GM12878 (cell line): Measurements from ENCODE around the gene MAPKAPK3. TPM values are rescaled to one million over a fixed set of nuclear protein-coding genes. Genes with fewer than 3 reads are reported as not detected.

Source experiments
- ATF2 ChIP-seq: IDR thresholded peaks from 2 replicates; pipeline ENCODE4 v1.6.1; 2012; ENCODE audit warnings: low read length, inconsistent platforms
- BCL3 ChIP-seq: IDR thresholded peaks from 2 replicates; pipeline ENCODE4 v1.6.1; 2011; ENCODE audit warnings: borderline replicate concordance, low read depth, mild to moderate bottlenecking, moderate library complexity, low read length; ENCODE audit not compliant: insufficient read depth, poor library complexity, severe bottlenecking
- BCLAF1 ChIP-seq: fragments of 450-650 bp; IDR thresholded peaks from 2 replicates; pipeline ENCODE4 v1.6.1; 2017; ENCODE audit warnings: antibody characterized with exemption, mild to moderate bottlenecking, moderate library complexity
- CEBPZ ChIP-seq: fragments of 150-350 bp; IDR thresholded peaks from 2 replicates; pipeline ENCODE4 v1.6.1; 2016; ENCODE audit warnings: low read depth, low read length
- CREM ChIP-seq: IDR thresholded peaks from 2 replicates; pipeline ENCODE4 v1.6.1; 2014; ENCODE audit warnings: antibody characterized with exemption, low read depth
- DPF2 ChIP-seq: fragments of 450-650 bp; IDR thresholded peaks from 2 replicates; pipeline ENCODE4 v1.6.1; 2017; ENCODE audit warnings: mild to moderate bottlenecking
- E2F8 ChIP-seq: fragments of 450-650 bp; IDR thresholded peaks from 2 replicates; pipeline ENCODE4 v1.6.1; 2018; ENCODE audit warnings: mild to moderate bottlenecking, low read depth, moderate library complexity; ENCODE audit not compliant: partially characterized antibody
- FOS ChIP-seq: IDR thresholded peaks from 3 replicates; pipeline ENCODE4 v1.6.1; 2011; ENCODE audit warnings: borderline replicate concordance; ENCODE audit not compliant: insufficient read length; ENCODE audit errors: extremely low read depth
- MXI1 ChIP-seq: fragments of 150-350 bp; IDR thresholded peaks from 2 replicates; pipeline ENCODE4 v1.6.1; 2011; ENCODE audit warnings: low read depth, mild to moderate bottlenecking, inconsistent platforms, low read length, improper control_type of control experiment
- PAX5 ChIP-seq: IDR thresholded peaks from 2 replicates; pipeline ENCODE4 v1.6.1; 2011; ENCODE audit warnings: low read depth, low read length, borderline replicate concordance
- RBBP5 ChIP-seq: fragments of 200-600 bp; sonication (generic); conservative IDR thresholded peaks from 2 replicates; pipeline ENCODE4 v1.6.1; 2016
- RFX5 ChIP-seq: IDR thresholded peaks from 2 replicates; pipeline ENCODE4 v1.6.1; 2011; ENCODE audit warnings: low read depth, low read length, improper control_type of control experiment
- RUNX3 ChIP-seq: IDR thresholded peaks from 2 replicates; pipeline ENCODE4 v1.6.1; 2012; ENCODE audit warnings: low read length, inconsistent platforms
- SMC3 ChIP-seq: IDR thresholded peaks from 2 replicates; pipeline ENCODE4 v1.6.1; 2011; ENCODE audit warnings: low read length, improper control_type of control experiment, borderline replicate concordance
- SP1 ChIP-seq: IDR thresholded peaks from one replicate; pipeline ENCODE4 v1.6.1; 2011; ENCODE audit warnings: low read depth, low read length
- SRF ChIP-seq, 2 experiments: IDR thresholded peaks; 2 replicates each; pipeline ENCODE4 v1.6.1; 2011; ENCODE audit warnings: low read depth in 2 of 2, low read length in 2 of 2, mild to moderate bottlenecking in 1 of 2, moderate library complexity in 1 of 2
- USF2 ChIP-seq: IDR thresholded peaks from 2 replicates; pipeline ENCODE4 v1.6.1; 2011; ENCODE audit warnings: low read depth, low read length, improper control_type of control experiment, borderline replicate concordance
- YBX1 ChIP-seq: fragments of 450-650 bp; IDR thresholded peaks from 2 replicates; pipeline ENCODE4 v1.6.1; 2016; ENCODE audit warnings: antibody characterized with exemption
- ZNF207 ChIP-seq: fragments of 450-650 bp; IDR thresholded peaks from 2 replicates; pipeline ENCODE4 v1.6.1; 2014; ENCODE audit warnings: antibody characterized with exemption, mild to moderate bottlenecking, borderline replicate concordance
- polyA plus RNA-seq, 11 experiments: library from polyadenylated mRNA; depleted of rRNA in 4 of 11; unstranded in 6 of 11; stranded (reverse) in 5 of 11; fragments of >200 nt; fragmentation: Nextera tagmentation in 4 of 11; fragmentation: Illumina TruSeq in 1 of 11; extraction: Ambion mirVana in 4 of 11; extraction: Trizol in 1 of 11; gene quantifications; 1 replicate in 1 of 11; 2 replicates in 10 of 11; pipeline versions ENCODE4 v1.2.1 to v1.2.3, GENCODE V29; 2011 to 2016; ENCODE audit warnings: inconsistent platforms in 2 of 11, missing spikeins in 2 of 11, low read depth in 1 of 11
- total RNA-seq, 4 experiments: library from RNA; depleted of rRNA in 3 of 4; stranded (reverse); fragments of >200 nt in 3 of 4; fragmentation: Illumina TruSeq in 1 of 4; extraction: Trizol in 1 of 4; gene quantifications; 2 replicates each; pipeline versions ENCODE4 v1.2.1 to v1.2.3, GENCODE V29; 2013 to 2021

Gene MAPKAPK3
- total and polyA plus RNA-seq, 10 of the 15 experiments (the other 5 are each of a cell fraction or from before 2014, with no cell fraction given): 7.9 to 66.0 (median 39.0) TPM

GRCh38 chr3:50572158-50572557, 44.8 kb upstream of the MAPKAPK3 start (continued):
- TF ChIP-seq E2F8 (no peak), RBBP5 (no peak), BCL3 (no peak), SRF (IDR thresholded peaks at IDR 0.05; ENCODE audit: low read depth in 2 of 2, low read length in 2 of 2) (no peak), YBX1 (no peak), CREM (no peak), RUNX3 (no peak), FOS (no peak), SMC3 (peak; percentile 99), ZNF207 (0 out of 2 replicates have a peak, but pooled peaks have one; percentile 42), CEBPZ (no peak), PAX5 (no peak), RFX5 (no peak), DPF2 (no peak), ATF2 (no peak), MXI1 (no peak), SP1 (peak; percentile 20), BCLAF1 (no peak), USF2 (no peak)
